ENCODE measurements around the gene WNT7B. TPM values are rescaled to one million over a fixed set of nuclear protein-coding genes. Genes with fewer than 3 reads are reported as not detected.

Gene WNT7B
- polyA plus RNA-seq, 1 of the 3 experiments (the other 2 are of a cell fraction) = 0.13 TPM

- Histone ChIP-seq H3K4me1 (ENCODE audit: control insufficient read depth in 1 of 2, insufficient read depth in 2 of 2, low read depth in 1 of 2, low read length in 1 of 2) (no peaks in the 10 kb centered on the region), H3K36me3 (replicated peaks in 1 of 2; ENCODE audit: control insufficient read depth in 1 of 2, insufficient read depth in 2 of 2, low read length in 1 of 2) (no peaks in the 10 kb centered on the region), H4K20me1 (ENCODE audit: insufficient read depth) (no peaks in the 10 kb centered on the region), H3K79me2 (ENCODE audit: insufficient read depth) (no peaks in the 10 kb centered on the region), H3K9me3 (no peaks in the 10 kb centered on the region), H2AFZ (ENCODE audit: low read depth) (no peak overlapping the region), H3K4me2 (no peak overlapping the region), H3F3A (replicated peaks; ENCODE audit: insufficient read depth) (peaks cover 10% of the 10 kb centered on the region), H3K9ac (no peak overlapping the region), H3K27me3 (ENCODE audit: insufficient read depth) (no peaks in the 10 kb centered on the region), H3K9me2 (no peaks in the 10 kb centered on the region), H3K4me3 (ENCODE audit: low read depth in 2 of 2, low read length in 1 of 2) (no peak overlapping the region), H3K27ac (ENCODE audit: low read depth in 2 of 2, low read length in 1 of 2) (no peak overlapping the region)
- CTCF ChIA-PET = interaction anchor here (1.3 kb wide), 1 partner anchor 13 kb away, joined by 4 read pairs; no protein-coding TSS in a partner anchor
- POLR2A ChIA-PET = no interaction called here
- 87% methylated on average over 10 of the region's 10 CpGs for WGBS (ENCODE audit: low lambda C conversion rate)
- DNase-seq = no peak
- TF ChIP-seq CTCF (IDR thresholded peaks at IDR 0.05) (no peak), EZH2phosphoT487 (IDR thresholded peaks at IDR 0.05; ENCODE audit: borderline replicate concordance, low read depth) (no peak), FOXM1 (IDR thresholded peaks at IDR 0.05; ENCODE audit: low read depth) (no peak), CHD2 (IDR thresholded peaks at IDR 0.05; ENCODE audit: low read length, partially characterized antibody) (no peak), ZBTB33 (IDR thresholded peaks at IDR 0.05; ENCODE audit: borderline replicate concordance, low read depth) (no peak), IRF3 (IDR thresholded peaks at IDR 0.05; ENCODE audit: low read depth, low read length) (no peak), PBX3 (IDR thresholded peaks at IDR 0.05) (no peak), TEAD4 (IDR thresholded peaks at IDR 0.05; ENCODE audit: borderline replicate concordance, insufficient read depth) (no peak), ELF1 (IDR thresholded peaks at IDR 0.05) (no peak), MEF2A (IDR thresholded peaks at IDR 0.05; ENCODE audit: borderline replicate concordance, low read depth) (no peak), GATA2 (CRISPR knock-in tag; IDR thresholded peaks at IDR 0.05) (no peak), RCOR1 (IDR thresholded peaks at IDR 0.05; ENCODE audit: low read length) (no peak), TCF12 (IDR thresholded peaks at IDR 0.05) (no peak), FOXJ3 (CRISPR knock-in tag; IDR thresholded peaks at IDR 0.05) (no peak)
These were observed 46.0 kb upstream of the WNT7B start for GRCh38 chr22:46022881-46023512.
